CD8-positive, alpha-beta memory T cell (primary cell): ENCODE measurements around the gene SLC4A1AP. TPM values are rescaled to one million over a fixed set of nuclear protein-coding genes. Genes with fewer than 3 reads are reported as not detected.

Experiments
- CTCF ChIA-PET: fragments of 350-600 bp; sonication (Branson Sonifier 250); formaldehyde crosslinking; loops from one replicate; lab custom pipeline; 2021; ENCODE audit warnings: antibody characterized with exemption; lab: Charles Lee
- POLR2A ChIA-PET: fragments of 350-600 bp; sonication (Branson Sonifier 250); formaldehyde crosslinking; loops from one replicate; lab custom pipeline; 2021; ENCODE audit warnings: antibody characterized with exemption; lab: Charles Lee
- DNase-seq, 5 donors: peaks; one replicate each; pipeline versions ENCODE4 v3.0.0 to v3.0.0-alpha.2; 2020 to 2022; ENCODE audit warnings: mixed read lengths in 1 of 5
- H3K27ac ChIP-seq: one replicate; pipeline ENCODE4 v1.7.0; 2013; ENCODE audit warnings: low read depth, mild to moderate bottlenecking, low read length, moderate library complexity
- H3K27me3 ChIP-seq: 2 replicates; pipeline ENCODE4 v1.7.0; 2013; ENCODE audit warnings: low read length, mild to moderate bottlenecking; ENCODE audit not compliant: insufficient read depth, poor library complexity, severe bottlenecking
- H3K36me3 ChIP-seq: 2 replicates; pipeline ENCODE4 v1.7.0; 2013; ENCODE audit warnings: mild to moderate bottlenecking, low read length, moderate library complexity; ENCODE audit not compliant: insufficient read depth
- H3K4me1 ChIP-seq: 2 replicates; pipeline ENCODE4 v1.7.0; 2013; ENCODE audit warnings: mild to moderate bottlenecking, low read length, moderate library complexity; ENCODE audit not compliant: insufficient read depth
- H3K4me3 ChIP-seq: 2 replicates; pipeline ENCODE4 v1.7.0; 2013; ENCODE audit warnings: mild to moderate bottlenecking, low read length
- H3K9me3 ChIP-seq: 2 replicates; pipeline ENCODE4 v1.7.0; 2013; ENCODE audit warnings: mild to moderate bottlenecking, low read length
- H3K27ac Mint-ChIP-seq, 8 donors: one replicate each; pipeline ENCODE4 v1.8.0; 2020 to 2021; ENCODE audit warnings: mixed read lengths in 8 of 8, mild to moderate bottlenecking in 6 of 8, inconsistent platforms in 3 of 8, moderate library complexity in 3 of 8
- H3K27me3 Mint-ChIP-seq, 2 donors: one replicate each; pipeline ENCODE4 v1.8.0; 2020 to 2021; ENCODE audit warnings: mixed read lengths in 2 of 2, mild to moderate bottlenecking in 1 of 2, moderate library complexity in 1 of 2
- H3K36me3 Mint-ChIP-seq, 3 donors: one replicate each; pipeline ENCODE4 v1.8.0; 2020 to 2021; ENCODE audit warnings: mixed read lengths in 3 of 3, inconsistent platforms in 1 of 3, mild to moderate bottlenecking in 1 of 3
- H3K4me1 Mint-ChIP-seq, 3 donors: one replicate each; pipeline ENCODE4 v1.8.0; 2020 to 2021; ENCODE audit warnings: mixed read lengths in 3 of 3, inconsistent platforms in 1 of 3, mild to moderate bottlenecking in 1 of 3
- H3K4me3 Mint-ChIP-seq, 7 donors: one replicate each; pipeline ENCODE4 v1.8.0; 2020 to 2021; ENCODE audit warnings: mixed read lengths in 7 of 7, mild to moderate bottlenecking in 6 of 7, moderate library complexity in 4 of 7, inconsistent platforms in 2 of 7
- H3K9me3 Mint-ChIP-seq, 5 donors: one replicate each; pipeline ENCODE4 v1.8.0; 2020 to 2022; ENCODE audit warnings: mixed read lengths in 5 of 5, mild to moderate bottlenecking in 3 of 5, moderate library complexity in 2 of 5, inconsistent platforms in 1 of 5
- polyA plus RNA-seq: library from polyadenylated mRNA; unstranded; fragments of 300-500 nt; fragmentation: Illumina TruSeq; gene quantifications from one replicate; pipeline ENCODE4 v1.2.3, GENCODE V29; 2021
- total RNA-seq, 2 experiments: library from RNA; stranded (reverse); gene quantifications; one replicate each; pipeline ENCODE4 v1.2.3, GENCODE V29; 2021

SLC4A1AP gene
- total and polyA plus RNA-seq, 3 experiments from 2014 or later: 28.6 to 29.6 (median 29.1) TPM

- Histone ChIP-seq H3K36me3 (no peaks in the 10 kb centered on the region), H3K4me3 (no peak overlapping the region), H3K27ac (no peak overlapping the region), H3K4me1 (no peaks in the 10 kb centered on the region), H3K27me3 (no peaks in the 10 kb centered on the region), H3K9me3 (no peaks in the 10 kb centered on the region)
- Mint-ChIP-seq H3K9me3 (no peaks in the 10 kb centered on the region), H3K27ac (no peak overlapping the region), H3K4me1 (peaks cover 0 to 3% (median 0%) of the 10 kb centered on the region in 3 donors), H3K27me3 (no peaks in the 10 kb centered on the region), H3K36me3 (no peaks in the 10 kb centered on the region), H3K4me3 (no peak overlapping the region)
- POLR2A ChIA-PET: no interaction called here
- no peak for DNase-seq
- CTCF ChIA-PET: interaction anchor here (1.2 kb wide), 1 partner anchor 14 kb away, joined by 3 read pairs; no protein-coding TSS in a partner anchor
Measured at GRCh38 chr2:27727257-27727656, 63.6 kb downstream of the SLC4A1AP start.

GRCh38 chr2:27728081-27728858, 64.6 kb downstream of the SLC4A1AP start:
- Histone ChIP-seq H3K27me3 (no peaks in the 10 kb centered on the region), H3K27ac (no peak overlapping the region), H3K4me1 (no peaks in the 10 kb centered on the region), H3K9me3 (no peaks in the 10 kb centered on the region), H3K4me3 (no peak overlapping the region), H3K36me3 (no peaks in the 10 kb centered on the region)
- Mint-ChIP-seq H3K9me3 (no peaks in the 10 kb centered on the region), H3K4me3 (no peak overlapping the region), H3K36me3 (no peaks in the 10 kb centered on the region), H3K27ac (no peak overlapping the region), H3K27me3 (no peaks in the 10 kb centered on the region), H3K4me1 (peaks cover 0 to 3% (median 0%) of the 10 kb centered on the region in 3 donors)
- ChIA-PET CTCF (interaction anchor here (1.2 kb wide), 1 partner anchor 15 kb away, joined by 3 read pairs; no protein-coding TSS in a partner anchor), POLR2A (no interaction called here)
- DNase-seq: no peak

GRCh38 chr2:27729198-27729597, 65.5 kb downstream of the SLC4A1AP start:
- Mint-ChIP-seq H3K4me3 (no peak overlapping the region), H3K9me3 (no peaks in the 10 kb centered on the region), H3K27me3 (no peaks in the 10 kb centered on the region), H3K36me3 (no peaks in the 10 kb centered on the region), H3K4me1 (peaks cover 0 to 3% (median 0%) of the 10 kb centered on the region in 3 donors), H3K27ac (no peak overlapping the region)
- no peak overlapping the region for H3K27ac ChIP-seq
- no peak overlapping the region for H3K4me3 ChIP-seq
- H3K27me3 ChIP-seq: no peaks in the 10 kb centered on the region
- ChIA-PET POLR2A (no interaction called here), CTCF (no interaction called here)
- H3K9me3 ChIP-seq: no peaks in the 10 kb centered on the region
- DNase-seq: no peak
- H3K4me1 ChIP-seq: no peaks in the 10 kb centered on the region
- H3K36me3 ChIP-seq: no peaks in the 10 kb centered on the region

- no peak overlapping the region for H3K4me3 ChIP-seq
- Mint-ChIP-seq H3K4me3 (no peak overlapping the region), H3K4me1 (peaks cover 0 to 3% (median 0%) of the 10 kb centered on the region in 3 donors), H3K36me3 (no peaks in the 10 kb centered on the region), H3K9me3 (no peaks in the 10 kb centered on the region), H3K27me3 (no peaks in the 10 kb centered on the region), H3K27ac (peak overlapping the region in 1 of 8 donors; percentile 1)
- DNase-seq: no peak
- H3K27me3 ChIP-seq: no peaks in the 10 kb centered on the region
- H3K4me1 ChIP-seq: no peaks in the 10 kb centered on the region
- H3K36me3 ChIP-seq: no peaks in the 10 kb centered on the region
- CTCF ChIA-PET: no interaction called here
- no peaks in the 10 kb centered on the region for H3K9me3 ChIP-seq
- no peak overlapping the region for H3K27ac ChIP-seq
- POLR2A ChIA-PET: no interaction called here
Measured at GRCh38 chr2:27729614-27730013, 65.9 kb downstream of the SLC4A1AP start.

GRCh38 chr2:27730261-27730662, 66.6 kb downstream of the SLC4A1AP start:
- no peak for DNase-seq
- H3K9me3 Mint-ChIP-seq: no peaks in the 10 kb centered on the region
- H3K27ac Mint-ChIP-seq: no peak overlapping the region
- H3K4me3 ChIP-seq: no peak overlapping the region
- no peaks in the 10 kb centered on the region for H3K36me3 Mint-ChIP-seq
- H3K4me3 Mint-ChIP-seq: no peak overlapping the region
- ChIA-PET CTCF (no interaction called here), POLR2A (no interaction called here)
- no peak overlapping the region for H3K27ac ChIP-seq
- no peaks in the 10 kb centered on the region for H3K9me3 ChIP-seq
- no peaks in the 10 kb centered on the region for H3K36me3 ChIP-seq
- H3K27me3 ChIP-seq: no peaks in the 10 kb centered on the region
- no peaks in the 10 kb centered on the region for H3K27me3 Mint-ChIP-seq
- no peaks in the 10 kb centered on the region for H3K4me1 ChIP-seq
- peaks cover 4 to 7% (median 5%) of the 10 kb centered on the region in 3 donors for H3K4me1 Mint-ChIP-seq

GRCh38 chr2:27730980-27731691, 67.4 kb downstream of the SLC4A1AP start:
- Mint-ChIP-seq H3K27me3 (no peaks in the 10 kb centered on the region), H3K36me3 (no peaks in the 10 kb centered on the region)

GRCh38 chr2:27734305-27734704, 70.6 kb downstream of the SLC4A1AP start:
- Mint-ChIP-seq H3K27ac (peak overlapping the region in 1 of 8 donors; percentile 9), H3K4me1 (peaks cover 8 to 11% (median 10%) of the 10 kb centered on the region in 3 donors), H3K9me3 (no peaks in the 10 kb centered on the region), H3K27me3 (peaks cover 2 to 5% of the 10 kb centered on the region in 2 donors), H3K4me3 (peak overlapping the region in 5 of 7 donors; percentile 19 to 67 (median 39)), H3K36me3 (no peaks in the 10 kb centered on the region)
- Histone ChIP-seq H3K4me1 (peaks cover 6% of the 10 kb centered on the region), H3K9me3 (no peaks in the 10 kb centered on the region), H3K4me3 (no peak overlapping the region), H3K27ac (no peak overlapping the region), H3K36me3 (no peaks in the 10 kb centered on the region), H3K27me3 (no peaks in the 10 kb centered on the region)
- DNase-seq: no peak
- POLR2A ChIA-PET: no interaction called here
- CTCF ChIA-PET: interaction anchor here (1.1 kb wide), 1 partner anchor 11 kb away, joined by 5 read pairs; no protein-coding TSS in a partner anchor

More at GRCh38 chr2:27730980-27731691, 67.4 kb downstream of the SLC4A1AP start:
- ChIA-PET CTCF (interaction anchor here (2.0 kb wide), 1 partner anchor 8 kb away, joined by 8 read pairs; no protein-coding TSS in a partner anchor), POLR2A (no interaction called here)
- no peaks in the 10 kb centered on the region for H3K9me3 Mint-ChIP-seq
- H3K4me3 Mint-ChIP-seq: no peak overlapping the region
- no peak overlapping the region for H3K4me3 ChIP-seq
- H3K27me3 ChIP-seq: no peaks in the 10 kb centered on the region
- DNase-seq: no peak
- peaks cover 5 to 12% (median 8%) of the 10 kb centered on the region in 3 donors for H3K4me1 Mint-ChIP-seq
- H3K36me3 ChIP-seq: no peaks in the 10 kb centered on the region
- no peak overlapping the region for H3K27ac ChIP-seq
- H3K9me3 ChIP-seq: no peaks in the 10 kb centered on the region
- H3K27ac Mint-ChIP-seq: peak overlapping the region in 2 of 8 donors; percentile 30 to 72
- peaks cover 4% of the 10 kb centered on the region for H3K4me1 ChIP-seq
